Keratinocyte (primary cell): ENCODE results near the gene PKHD1. TPM values are rescaled to one million over a fixed set of nuclear protein-coding genes. Genes with fewer than 3 reads are reported as not detected.

Experiments
- DNase-seq: peaks from one replicate; pipeline ENCODE4 v3.0.0-alpha.2; 2011; ENCODE audit warnings: low read depth, missing footprints, low spot score
- FAIRE-seq: peaks from 2 replicates; lab custom pipeline; 2011; peaks lifted over from hg19 to GRCh38; lab: Jason Lieb, UNC
- H2AFZ ChIP-seq: 2 replicates; pipeline ENCODE4 v1.6.0; 2012; ENCODE audit warnings: low read length, control low read depth, inconsistent platforms; ENCODE audit not compliant: control insufficient read depth
- H3K27ac ChIP-seq: 2 replicates; pipeline ENCODE4 v1.5.1; 2011; ENCODE audit warnings: low read length; ENCODE audit not compliant: control insufficient read depth, insufficient read depth
- H3K27me3 ChIP-seq: 3 replicates; pipeline ENCODE4 v1.6.0; 2011; ENCODE audit warnings: low read length; ENCODE audit not compliant: control insufficient read depth, insufficient read depth; ENCODE audit errors: extremely low read depth
- H3K36me3 ChIP-seq, 2 experiments: 2 replicates in 1 of 2; 3 replicates in 1 of 2; pipeline ENCODE4 v1.5.1; 2011; ENCODE audit warnings: low read length in 2 of 2, mild to moderate bottlenecking in 1 of 2; ENCODE audit not compliant: control insufficient read depth in 2 of 2, insufficient read depth in 2 of 2; ENCODE audit errors: extremely low read depth in 1 of 2
- H3K4me1 ChIP-seq: 3 replicates; pipeline ENCODE4 v1.5.1; 2011; ENCODE audit warnings: low read length; ENCODE audit not compliant: control insufficient read depth, insufficient read depth; ENCODE audit errors: extremely low read depth
- H3K4me2 ChIP-seq: 3 replicates; pipeline ENCODE4 v1.6.0; 2011; ENCODE audit warnings: low read depth, low read length; ENCODE audit not compliant: control insufficient read depth, insufficient read depth; ENCODE audit errors: extremely low read depth
- H3K4me3 ChIP-seq, 3 experiments: fragments of 200-600 bp in 1 of 3; sonication (generic) in 1 of 3; 2 replicates in 2 of 3; 3 replicates in 1 of 3; pipeline ENCODE4 v1.5.1; 2011 to 2016; ENCODE audit warnings: low read length in 3 of 3, mild to moderate bottlenecking in 3 of 3, control low read depth in 2 of 3, inconsistent platforms in 1 of 3, low read depth in 1 of 3, mixed read lengths in 1 of 3, mixed run types in 1 of 3, moderate library complexity in 1 of 3; ENCODE audit not compliant: control insufficient read depth in 2 of 3, insufficient read depth in 2 of 3; ENCODE audit errors: extremely low read depth in 1 of 3
- H3K79me2 ChIP-seq: 2 replicates; pipeline ENCODE4 v1.6.0; 2012; ENCODE audit warnings: low read length; ENCODE audit not compliant: control insufficient read depth, insufficient read depth
- H3K9ac ChIP-seq: 3 replicates; pipeline ENCODE4 v1.6.0; 2011; ENCODE audit warnings: low read length; ENCODE audit not compliant: control insufficient read depth, insufficient read depth; ENCODE audit errors: extremely low read depth
- H3K9me1 ChIP-seq: 3 replicates; pipeline ENCODE4 v1.6.0; 2011; ENCODE audit warnings: low read length; ENCODE audit not compliant: control insufficient read depth, insufficient read depth; ENCODE audit errors: extremely low read depth
- H3K9me3 ChIP-seq: 2 replicates; pipeline ENCODE4 v1.5.1; 2012; ENCODE audit warnings: low read depth, low read length; ENCODE audit not compliant: control insufficient read depth
- H4K20me1 ChIP-seq: 3 replicates; pipeline ENCODE4 v1.6.0; 2011; ENCODE audit warnings: low read length; ENCODE audit not compliant: control insufficient read depth, insufficient read depth; ENCODE audit errors: extremely low read depth
- EZH2 ChIP-seq: IDR thresholded peaks from one replicate; pipeline ENCODE4 v1.6.1; 2012; ENCODE audit warnings: inconsistent platforms, mild to moderate bottlenecking, low read length, moderate library complexity
- dilution Hi-C: fragments of 300-500 bp; cut with MboI; formaldehyde crosslinking; loops from one replicate; pipeline ENCODE4 v1.7.0; 2020; ENCODE audit warnings: low sequenced_read_pairs; ENCODE audit not compliant: extremely low pct_ligation_motif_present
- polyA plus RNA-seq, 5 experiments: library from polyadenylated mRNA; depleted of rRNA in 3 of 5; stranded (reverse) in 3 of 5; stranded (forward) in 1 of 5; unstranded in 1 of 5; fragments of >200 nt; gene quantifications; 1 replicate in 1 of 5; 2 replicates in 3 of 5; 3 replicates in 1 of 5; pipeline versions ENCODE4 v1.2.1 to v1.2.3, GENCODE V29; 2011 to 2012; ENCODE audit warnings: missing spikeins in 2 of 5, low read depth in 1 of 5, low replicate concordance in 1 of 5
- TF ChIP-seq, protein P1 (sequence below), 3 experiments: IDR thresholded peaks in 1 of 3; conservative IDR thresholded peaks in 1 of 3; optimal IDR thresholded peaks in 1 of 3; 2 replicates in 2 of 3; 3 replicates in 1 of 3; pipeline versions ENCODE3 to v1.5.1; 2011; ENCODE audit warnings: low read length in 3 of 3, mild to moderate bottlenecking in 3 of 3, moderate library complexity in 2 of 3, control low read depth in 1 of 3, inconsistent platforms in 1 of 3; ENCODE audit not compliant: insufficient read depth in 2 of 3; ENCODE audit errors: extremely low read depth in 1 of 3

Gene PKHD1
- polyA plus RNA-seq, 1 donor (not counting 4 experiments of a cell fraction or from before 2014, with no cell fraction given) = under 0.01 TPM

DNA sequence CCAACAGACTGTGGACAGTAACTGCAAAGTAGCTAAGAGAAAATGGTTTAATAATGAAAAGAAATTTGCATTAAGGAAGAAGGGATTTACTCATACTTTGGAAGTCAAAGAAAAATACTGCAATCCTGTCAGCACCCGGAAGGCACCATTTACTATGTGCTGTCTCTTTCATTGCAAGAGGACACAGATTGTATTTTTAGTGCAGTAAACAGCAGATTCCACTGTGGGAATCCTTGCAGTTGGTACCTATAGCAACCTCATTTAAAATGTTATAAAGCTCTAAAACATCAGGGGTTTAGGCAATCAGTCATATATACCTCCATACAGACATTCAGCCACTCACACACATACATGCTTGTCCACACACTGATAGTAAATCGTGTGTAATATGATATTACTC, 346.8 kb downstream of the PKHD1 start:
- Histone ChIP-seq H3K4me1 (no peaks in the 10 kb centered on the region), H3K4me2 (no peak overlapping the region), H3K9ac (no peak overlapping the region), H2AFZ (no peak overlapping the region), H3K79me2 (no peaks in the 10 kb centered on the region), H3K36me3 (no peaks in the 10 kb centered on the region), H3K4me3 (no peak overlapping the region), H3K27ac (no peak overlapping the region), H4K20me1 (no peaks in the 10 kb centered on the region), H3K27me3 (no peaks in the 10 kb centered on the region), H3K9me3 (no peaks in the 10 kb centered on the region), H3K9me1 (no peaks in the 10 kb centered on the region)
- dilution Hi-C loops = no loop called here
- DNase-seq (no peak), FAIRE-seq (no peak)
- TF ChIP-seq, protein P1, sequence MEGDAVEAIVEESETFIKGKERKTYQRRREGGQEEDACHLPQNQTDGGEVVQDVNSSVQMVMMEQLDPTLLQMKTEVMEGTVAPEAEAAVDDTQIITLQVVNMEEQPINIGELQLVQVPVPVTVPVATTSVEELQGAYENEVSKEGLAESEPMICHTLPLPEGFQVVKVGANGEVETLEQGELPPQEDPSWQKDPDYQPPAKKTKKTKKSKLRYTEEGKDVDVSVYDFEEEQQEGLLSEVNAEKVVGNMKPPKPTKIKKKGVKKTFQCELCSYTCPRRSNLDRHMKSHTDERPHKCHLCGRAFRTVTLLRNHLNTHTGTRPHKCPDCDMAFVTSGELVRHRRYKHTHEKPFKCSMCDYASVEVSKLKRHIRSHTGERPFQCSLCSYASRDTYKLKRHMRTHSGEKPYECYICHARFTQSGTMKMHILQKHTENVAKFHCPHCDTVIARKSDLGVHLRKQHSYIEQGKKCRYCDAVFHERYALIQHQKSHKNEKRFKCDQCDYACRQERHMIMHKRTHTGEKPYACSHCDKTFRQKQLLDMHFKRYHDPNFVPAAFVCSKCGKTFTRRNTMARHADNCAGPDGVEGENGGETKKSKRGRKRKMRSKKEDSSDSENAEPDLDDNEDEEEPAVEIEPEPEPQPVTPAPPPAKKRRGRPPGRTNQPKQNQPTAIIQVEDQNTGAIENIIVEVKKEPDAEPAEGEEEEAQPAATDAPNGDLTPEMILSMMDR (optimal IDR thresholded peaks at IDR 0.05 in 1 of 3, IDR thresholded peaks at IDR 0.05 in 1 of 3, conservative IDR thresholded peaks at IDR 0.05 in 1 of 3; ENCODE audit: extremely low read depth in 1 of 3, insufficient read depth in 2 of 3, low read length in 3 of 3) = no peak
- no peak for TF ChIP-seq EZH2

DNA sequence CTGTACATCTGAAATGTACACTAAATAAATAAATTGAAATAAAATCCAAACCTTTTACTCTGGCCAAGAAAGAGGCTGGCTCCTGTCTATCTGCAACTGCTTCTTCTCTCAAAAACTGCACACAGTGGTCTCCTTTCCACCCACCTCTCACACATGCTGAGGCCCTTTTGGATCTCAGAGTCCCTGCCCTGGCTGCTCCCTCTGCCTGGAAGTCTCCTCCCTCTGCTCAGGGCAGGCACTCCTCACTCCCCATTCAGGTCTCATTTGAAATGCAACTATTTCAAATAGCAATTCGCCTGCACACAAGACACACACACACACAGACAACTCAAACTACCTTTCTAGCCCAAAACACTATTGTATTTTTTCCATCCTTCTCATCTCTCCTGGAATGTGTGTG, 348.8 kb downstream of the PKHD1 start:
- H3K9me3 ChIP-seq = no peaks in the 10 kb centered on the region
- H2AFZ ChIP-seq = no peak overlapping the region
- H4K20me1 ChIP-seq = no peaks in the 10 kb centered on the region
- H3K4me3 ChIP-seq = no peak overlapping the region
- TF ChIP-seq, protein P1 (optimal IDR thresholded peaks at IDR 0.05 in 1 of 3, IDR thresholded peaks at IDR 0.05 in 1 of 3, conservative IDR thresholded peaks at IDR 0.05 in 1 of 3; ENCODE audit: extremely low read depth in 1 of 3, insufficient read depth in 2 of 3, low read length in 3 of 3) = no peak
- FAIRE-seq = no peak
- H3K9me1 ChIP-seq = no peaks in the 10 kb centered on the region
- H3K36me3 ChIP-seq = no peaks in the 10 kb centered on the region
- no peak overlapping the region for H3K4me2 ChIP-seq
- H3K4me1 ChIP-seq = no peaks in the 10 kb centered on the region
- no peak overlapping the region for H3K9ac ChIP-seq
- dilution Hi-C loops = no loop called here
- no peak for DNase-seq
- no peaks in the 10 kb centered on the region for H3K27me3 ChIP-seq
- no peak overlapping the region for H3K27ac ChIP-seq
- no peaks in the 10 kb centered on the region for H3K79me2 ChIP-seq
